Measurements from ENCODE around the gene FBXO15.

The FBXO15 gene

DNA sequence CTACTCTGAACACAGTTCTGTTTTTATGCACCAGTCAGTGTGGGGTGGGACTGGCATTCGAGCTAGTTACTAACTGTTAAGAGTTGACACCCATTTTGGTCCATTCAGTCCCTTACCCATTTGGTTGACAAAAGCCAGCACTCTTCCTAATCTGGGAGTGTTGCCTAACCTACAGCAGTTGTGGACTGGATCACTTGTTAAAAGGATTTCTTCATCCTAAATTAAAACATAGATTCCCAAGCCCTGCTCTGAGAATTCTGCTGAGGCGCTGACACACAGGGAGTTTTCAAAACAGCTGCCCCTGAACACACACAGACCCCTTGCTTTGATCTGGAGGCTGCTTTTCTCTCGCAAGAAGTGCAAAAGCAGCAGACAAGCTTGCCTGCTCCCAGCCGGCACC, 7.1 kb upstream of the FBXO15 start:
- H3K4me3 ChIP-seq (ENCODE audit: low read depth, low read length) = no peak overlapping the region
- no peak for DNase-seq (ENCODE audit: low read depth)
- TF ChIP-seq, protein P1, sequence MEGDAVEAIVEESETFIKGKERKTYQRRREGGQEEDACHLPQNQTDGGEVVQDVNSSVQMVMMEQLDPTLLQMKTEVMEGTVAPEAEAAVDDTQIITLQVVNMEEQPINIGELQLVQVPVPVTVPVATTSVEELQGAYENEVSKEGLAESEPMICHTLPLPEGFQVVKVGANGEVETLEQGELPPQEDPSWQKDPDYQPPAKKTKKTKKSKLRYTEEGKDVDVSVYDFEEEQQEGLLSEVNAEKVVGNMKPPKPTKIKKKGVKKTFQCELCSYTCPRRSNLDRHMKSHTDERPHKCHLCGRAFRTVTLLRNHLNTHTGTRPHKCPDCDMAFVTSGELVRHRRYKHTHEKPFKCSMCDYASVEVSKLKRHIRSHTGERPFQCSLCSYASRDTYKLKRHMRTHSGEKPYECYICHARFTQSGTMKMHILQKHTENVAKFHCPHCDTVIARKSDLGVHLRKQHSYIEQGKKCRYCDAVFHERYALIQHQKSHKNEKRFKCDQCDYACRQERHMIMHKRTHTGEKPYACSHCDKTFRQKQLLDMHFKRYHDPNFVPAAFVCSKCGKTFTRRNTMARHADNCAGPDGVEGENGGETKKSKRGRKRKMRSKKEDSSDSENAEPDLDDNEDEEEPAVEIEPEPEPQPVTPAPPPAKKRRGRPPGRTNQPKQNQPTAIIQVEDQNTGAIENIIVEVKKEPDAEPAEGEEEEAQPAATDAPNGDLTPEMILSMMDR (IDR thresholded peaks at IDR 0.05; ENCODE audit: control insufficient read depth, extremely low read depth, insufficient read depth) = no peak

DNA sequence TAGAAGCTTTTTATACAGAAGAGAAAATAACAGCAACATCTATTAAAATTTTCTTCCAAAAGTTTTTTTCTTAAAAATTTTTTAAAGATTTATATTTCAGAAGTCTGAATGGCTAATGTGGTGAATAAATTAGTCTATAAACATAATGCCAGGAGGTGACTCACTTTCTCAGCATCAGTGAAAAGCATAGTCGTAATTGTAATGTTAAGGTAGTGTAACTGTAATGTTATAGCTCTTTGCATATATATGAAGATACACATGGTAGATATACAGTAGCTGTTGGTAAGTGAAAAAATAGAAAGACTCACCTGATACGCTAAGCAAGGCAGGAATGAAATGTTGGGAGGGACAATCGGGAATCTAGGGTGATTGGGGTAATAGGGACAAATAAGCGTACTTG, 6.2 kb upstream of the FBXO15 start:
- no peak for DNase-seq (ENCODE audit: low read depth)
- H3K4me3 ChIP-seq (ENCODE audit: low read depth, low read length) = no peak overlapping the region
- TF ChIP-seq, protein P1 (IDR thresholded peaks at IDR 0.05; ENCODE audit: control insufficient read depth, extremely low read depth, insufficient read depth) = no peak

DNA sequence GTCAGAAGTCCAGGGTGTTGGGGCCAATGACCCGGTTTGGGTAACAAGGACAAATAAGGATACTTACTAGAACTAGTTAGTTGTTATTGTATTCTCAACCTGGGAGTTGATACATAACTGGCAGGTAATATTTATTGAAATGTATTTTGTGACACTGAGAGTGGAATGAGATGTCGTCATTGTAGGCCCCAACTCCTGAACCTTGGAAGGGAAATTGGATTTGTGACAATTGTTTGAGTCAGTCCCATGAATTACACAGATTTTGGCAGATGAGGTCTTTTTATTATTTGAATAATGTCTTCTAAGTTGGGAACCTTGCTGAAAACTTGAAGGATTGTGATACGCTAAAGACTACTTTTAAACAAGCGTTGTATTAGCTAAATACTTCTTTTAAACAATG, 5.7 kb upstream of the FBXO15 start:
- TF ChIP-seq, protein P1 (IDR thresholded peaks at IDR 0.05; ENCODE audit: control insufficient read depth, extremely low read depth, insufficient read depth) = no peak
- DNase-seq (ENCODE audit: low read depth) = no peak
- no peak overlapping the region for H3K4me3 ChIP-seq (ENCODE audit: low read depth, low read length)

- H3K4me3 ChIP-seq (ENCODE audit: low read depth, low read length) = no peak overlapping the region
- DNase-seq (ENCODE audit: low read depth) = no peak
These were observed 5.2 kb upstream of the FBXO15 start for GRCh38 chr18:74152857-74153256.

GRCh38 chr18:74152270-74152669, 4.6 kb upstream of the FBXO15 start:
- no peak for DNase-seq (ENCODE audit: low read depth)
- H3K4me3 ChIP-seq (ENCODE audit: low read depth, low read length) = no peak overlapping the region
- TF ChIP-seq, protein P1 (IDR thresholded peaks at IDR 0.05; ENCODE audit: control insufficient read depth, extremely low read depth, insufficient read depth) = no peak

More at GRCh38 chr18:74152857-74153256, 5.2 kb upstream of the FBXO15 start:
- TF ChIP-seq, protein P1 (IDR thresholded peaks at IDR 0.05; ENCODE audit: control insufficient read depth, extremely low read depth, insufficient read depth) = no peak

- no peak for DNase-seq (ENCODE audit: low read depth)
- TF ChIP-seq, protein P1 (IDR thresholded peaks at IDR 0.05; ENCODE audit: control insufficient read depth, extremely low read depth, insufficient read depth) = no peak
- H3K4me3 ChIP-seq (ENCODE audit: low read depth, low read length) = peak overlapping the region; percentile 89
These were observed 2.2 kb upstream of the FBXO15 start for GRCh38 chr18:74149878-74150277.

DNA sequence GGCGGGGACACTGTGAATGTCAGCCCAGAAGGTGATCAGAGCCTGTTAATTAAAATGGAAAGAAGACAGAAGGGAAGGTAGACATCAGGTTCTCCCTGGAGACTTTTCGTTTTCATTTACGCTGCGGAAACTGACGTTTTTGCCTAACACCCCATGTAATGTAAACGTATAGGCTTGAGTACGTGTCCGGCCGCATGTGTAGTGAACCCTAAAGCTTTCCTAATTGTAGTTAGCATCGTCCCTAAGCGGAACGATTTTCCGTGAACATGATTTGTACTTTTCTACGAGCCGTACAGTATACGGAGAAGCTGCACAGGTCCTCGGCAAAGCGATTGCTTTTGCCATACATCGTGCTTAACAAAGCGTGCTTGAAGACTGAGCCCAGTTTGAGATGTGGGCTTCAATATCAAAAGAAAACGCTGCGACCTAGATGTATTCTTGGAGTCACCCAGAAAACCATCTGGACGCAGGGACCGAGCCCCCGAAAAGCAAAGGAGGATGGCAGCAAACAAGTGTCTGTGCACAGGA, 973 bp upstream of the FBXO15 start:
- peak overlapping the region; percentile 89 for H3K4me3 ChIP-seq (ENCODE audit: low read depth, low read length)
- TF ChIP-seq, protein P1 (IDR thresholded peaks at IDR 0.05; ENCODE audit: control insufficient read depth, extremely low read depth, insufficient read depth) = no peak
- DNase-seq (ENCODE audit: low read depth) = no peak

All from LNCaP clone FGC (cell line).